GM12878 (cell line): Measurements from ENCODE around the gene HDHD2. TPM values are rescaled to one million over a fixed set of nuclear protein-coding genes. Genes with fewer than 3 reads are reported as not detected.

Source experiments
- ATAC-seq: fragments of 200-7000 bp; cut with Tn5 transposase; 3 replicates; pipeline ENCODE4 v1.9.1; 2020; ENCODE audit warnings: mild to moderate bottlenecking, moderate library complexity
- BruUV-seq: library from RNA; stranded (reverse); fragments of 400-500 nt; replicated peaks from 2 replicates; lab custom pipeline; 2021; lab: Mats Ljungman, UMichigan
- CTCF ChIA-PET: fragments of 300-600 bp; sonication (Branson Sonifier 250); formaldehyde crosslinking; extraction: SDS; loops from one replicate; lab custom pipeline; 2021; ENCODE audit warnings: inconsistent platforms; lab: Yijun Ruan, JAX
- POLR2A ChIA-PET: fragments of 350-600 bp; formaldehyde crosslinking; extraction: SDS; loops from one replicate; lab custom pipeline; 2021; ENCODE audit warnings: inconsistent platforms; lab: Charles Lee
- RAD21 ChIA-PET: fragments of 300-600 bp; sonication (Branson Sonifier 250); formaldehyde crosslinking; loops from one replicate; lab custom pipeline; 2023; ENCODE audit warnings: antibody characterized with exemption; ENCODE audit not compliant: unreplicated experiment; lab: Charles Lee
- SMC1A ChIA-PET: fragments of 300-600 bp; sonication (Branson Sonifier 250); formaldehyde crosslinking; loops from one replicate; lab custom pipeline; 2023; ENCODE audit not compliant: unreplicated experiment, uncharacterized antibody; lab: Charles Lee
- DNase-seq: peaks from one replicate; pipeline ENCODE4 v3.0.0-alpha.2; 2011; ENCODE audit warnings: low read depth, low spot score
- FAIRE-seq: peaks from 3 replicates; lab custom pipeline; 2011; peaks lifted over from hg19 to GRCh38; lab: Jason Lieb, UNC
- H2AFZ ChIP-seq: 2 replicates; pipeline ENCODE4 v1.6.0; 2011; ENCODE audit warnings: low read depth, low read length, control low read depth; ENCODE audit not compliant: control insufficient read depth
- H3K27ac ChIP-seq: 2 replicates; pipeline ENCODE4 v1.5.1; 2011; ENCODE audit warnings: control low read depth; ENCODE audit not compliant: control insufficient read depth, insufficient read depth
- H3K27me3 ChIP-seq, 2 experiments: replicated peaks in 1 of 2; 2 replicates each; pipeline versions ENCODE4 v1.6.0 to v1.6.1; 2011; ENCODE audit warnings: low read length in 1 of 2; ENCODE audit not compliant: control insufficient read depth in 2 of 2, insufficient read depth in 2 of 2
- H3K36me3 ChIP-seq, 2 experiments: 2 replicates each; pipeline ENCODE4 v1.5.1; 2011; ENCODE audit warnings: low read length in 1 of 2; ENCODE audit not compliant: control insufficient read depth in 2 of 2, insufficient read depth in 2 of 2
- H3K4me1 ChIP-seq: 2 replicates; pipeline ENCODE4 v1.6.1; 2011; ENCODE audit warnings: mild to moderate bottlenecking, low read length, moderate library complexity, mixed read lengths; ENCODE audit not compliant: control insufficient read depth, insufficient read depth
- H3K4me2 ChIP-seq: 2 replicates; pipeline ENCODE4 v1.6.0; 2011; ENCODE audit warnings: control low read depth; ENCODE audit not compliant: control insufficient read depth, insufficient read depth
- H3K4me3 ChIP-seq: fragments of 200-600 bp; sonication (generic); 2 replicates; pipeline ENCODE4 v1.5.1; 2016
- H3K79me2 ChIP-seq: 2 replicates; pipeline ENCODE4 v1.6.0; 2011; ENCODE audit warnings: low read length; ENCODE audit not compliant: control insufficient read depth, insufficient read depth
- H3K9ac ChIP-seq: 2 replicates; pipeline ENCODE4 v1.8.0; 2011; ENCODE audit warnings: low read length, control low read depth, mixed read lengths; ENCODE audit not compliant: control insufficient read depth, insufficient read depth
- H3K9me3 ChIP-seq: replicated peaks from 3 replicates; pipeline ENCODE4 v1.5.1; 2011; ENCODE audit warnings: mild to moderate bottlenecking, low read length; ENCODE audit not compliant: control insufficient read depth, insufficient read depth
- H4K20me1 ChIP-seq: 2 replicates; pipeline ENCODE4 v1.6.0; 2011; ENCODE audit not compliant: control insufficient read depth, insufficient read depth
- IKZF1 ChIP-seq: fragments of 450-650 bp; conservative IDR thresholded peaks from 2 replicates; pipeline ENCODE4 v1.6.1; 2017; ENCODE audit warnings: antibody characterized with exemption, mild to moderate bottlenecking
- MLLT1 ChIP-seq: fragments of 450-650 bp; IDR thresholded peaks from 2 replicates; pipeline ENCODE4 v1.6.1; 2016; ENCODE audit warnings: mild to moderate bottlenecking
- POU2F2 ChIP-seq: IDR thresholded peaks from 3 replicates; pipeline ENCODE4 v1.6.1; 2011; ENCODE audit warnings: low read depth, mild to moderate bottlenecking, low read length, borderline replicate concordance
- SIX5 ChIP-seq: IDR thresholded peaks from 2 replicates; pipeline ENCODE4 v1.6.1; 2011; ENCODE audit warnings: mild to moderate bottlenecking, low read depth, low read length, moderate library complexity; ENCODE audit not compliant: severe bottlenecking
- USF1 ChIP-seq: IDR thresholded peaks from 2 replicates; pipeline ENCODE4 v1.6.1; 2011; ENCODE audit warnings: borderline replicate concordance, low read depth, mild to moderate bottlenecking, moderate library complexity, mixed read lengths, low read length; ENCODE audit not compliant: insufficient read depth; ENCODE audit errors: extremely low read length
- WGBS: methylation state at CpG from one replicate; pipeline ENCODE4 v1.1.6; 2016; ENCODE audit warnings: low lambda C conversion rate; ENCODE audit not compliant: insufficient replicate concordance, insufficient coverage; ENCODE audit errors: missing lambda C conversion rate; 5-methylcytosine and 5-hydroxymethylcytosine counted together
- in situ Hi-C: fragments of 300-500 bp; cut with MboI; formaldehyde crosslinking; loops from 9 replicates; pipeline ENCODE4 v1.14.3; 2018; ENCODE audit warnings: mixed read lengths
- intact Hi-C: fragments of 100-400 bp; cut with micrococcal nuclease; formaldehyde crosslinking; loops from one replicate; pipeline ENCODE4 v1.14.2; 2022; ENCODE audit not compliant: unreplicated experiment
- polyA plus RNA-seq, 11 experiments: library from polyadenylated mRNA; depleted of rRNA in 4 of 11; unstranded in 6 of 11; stranded (reverse) in 5 of 11; fragments of >200 nt; fragmentation: Nextera tagmentation in 4 of 11; fragmentation: Illumina TruSeq in 1 of 11; extraction: Ambion mirVana in 4 of 11; extraction: Trizol in 1 of 11; gene quantifications; 1 replicate in 1 of 11; 2 replicates in 10 of 11; pipeline versions ENCODE4 v1.2.1 to v1.2.3, GENCODE V29; 2011 to 2016; ENCODE audit warnings: inconsistent platforms in 2 of 11, missing spikeins in 2 of 11, low read depth in 1 of 11
- total RNA-seq, 4 experiments: library from RNA; depleted of rRNA in 3 of 4; stranded (reverse); fragments of >200 nt in 3 of 4; fragmentation: Illumina TruSeq in 1 of 4; extraction: Trizol in 1 of 4; gene quantifications; 2 replicates each; pipeline versions ENCODE4 v1.2.1 to v1.2.3, GENCODE V29; 2013 to 2021
- TF ChIP-seq, protein P1 (sequence below): IDR thresholded peaks from 2 replicates; pipeline ENCODE4 v1.6.1; 2012; ENCODE audit warnings: low read length, inconsistent platforms
- TF ChIP-seq, protein P2 (sequence below): fragments of 450-650 bp; IDR thresholded peaks from 2 replicates; pipeline ENCODE4 v1.6.1; 2017; ENCODE audit warnings: mild to moderate bottlenecking, low read depth, inconsistent platforms; ENCODE audit not compliant: poor library complexity, severe bottlenecking

HDHD2 gene
- total and polyA plus RNA-seq, 10 of the 15 experiments (the other 5 are each of a cell fraction or from before 2014, with no cell fraction given), result 4.6 to 29.1 (median 17.7) TPM

- ChIA-PET RAD21 (interaction anchor here (0.6 kb wide), 1 partner anchor 13 kb away, joined by 3 read pairs; no protein-coding TSS in a partner anchor), SMC1A (interaction anchor here (0.7 to 1.0 kb wide), 2 partner anchors 19 to 28 kb away, joined by 3 to 5 read pairs; no protein-coding TSS in a partner anchor), CTCF (no interaction called here), POLR2A (no interaction called here)
- no peaks in the 10 kb centered on the region for H3K27me3 ChIP-seq
- WGBS, result 92% methylated on average over 2 of the region's 3 CpGs
- H3K9me3 ChIP-seq, result no peaks in the 10 kb centered on the region
- no peak overlapping the region for H3K27ac ChIP-seq
- H4K20me1 ChIP-seq, result no peaks in the 10 kb centered on the region
- TF ChIP-seq IKZF1 (no peak), SIX5 (no peak)
- TF ChIP-seq, protein P1, sequence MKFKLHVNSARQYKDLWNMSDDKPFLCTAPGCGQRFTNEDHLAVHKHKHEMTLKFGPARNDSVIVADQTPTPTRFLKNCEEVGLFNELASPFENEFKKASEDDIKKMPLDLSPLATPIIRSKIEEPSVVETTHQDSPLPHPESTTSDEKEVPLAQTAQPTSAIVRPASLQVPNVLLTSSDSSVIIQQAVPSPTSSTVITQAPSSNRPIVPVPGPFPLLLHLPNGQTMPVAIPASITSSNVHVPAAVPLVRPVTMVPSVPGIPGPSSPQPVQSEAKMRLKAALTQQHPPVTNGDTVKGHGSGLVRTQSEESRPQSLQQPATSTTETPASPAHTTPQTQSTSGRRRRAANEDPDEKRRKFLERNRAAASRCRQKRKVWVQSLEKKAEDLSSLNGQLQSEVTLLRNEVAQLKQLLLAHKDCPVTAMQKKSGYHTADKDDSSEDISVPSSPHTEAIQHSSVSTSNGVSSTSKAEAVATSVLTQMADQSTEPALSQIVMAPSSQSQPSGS, result no peak
- DNase-seq, result no peak
- no peak overlapping the region for H3K4me3 ChIP-seq
- ATAC-seq, result no peak
- peaks cover 3% of the 10 kb centered on the region; the same call in 1 of the 2 replicates for H3K4me1 ChIP-seq
- no peak for FAIRE-seq
- peaks cover 10% of the 10 kb centered on the region for H3K79me2 ChIP-seq
- intact Hi-C loops, result no loop called here
- no peak overlapping the region for H3K4me2 ChIP-seq
- H3K36me3 ChIP-seq, result no peaks in the 10 kb centered on the region
- H3K9ac ChIP-seq, result no peak overlapping the region
- BruUV-seq, result no TSS peak
- no peak overlapping the region for H2AFZ ChIP-seq
- in situ Hi-C loops, result no loop called here
Observed at GRCh38 chr18:47146206-47146605, 4.1 kb downstream of the HDHD2 start.

DNA sequence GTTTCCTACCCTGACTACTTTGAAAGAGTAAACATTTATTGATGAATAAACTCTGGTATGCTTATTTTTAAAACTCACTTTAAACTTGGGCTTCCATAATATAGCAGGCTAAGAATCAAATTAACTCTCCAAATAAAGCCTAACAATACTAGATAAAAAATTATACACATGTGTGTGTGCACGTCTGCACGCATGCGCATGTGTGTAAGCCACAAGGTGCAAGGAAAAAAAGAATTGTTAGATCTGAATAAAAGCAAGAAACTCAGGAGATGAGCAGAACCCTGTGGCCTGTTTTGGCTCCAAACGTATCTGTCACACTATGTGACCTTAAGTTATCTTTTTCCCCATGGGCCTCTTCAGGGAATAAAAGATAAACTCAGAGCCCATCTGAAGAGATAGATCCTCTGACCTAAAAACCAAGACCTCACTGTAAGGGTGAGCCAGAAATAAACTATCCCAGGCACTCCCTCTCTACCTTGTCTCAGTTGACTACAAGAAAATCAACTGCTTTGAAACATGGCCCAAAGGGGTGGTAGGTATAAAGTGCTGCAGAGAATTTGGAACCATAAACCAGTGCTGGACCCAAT, 6.3 kb downstream of the HDHD2 start:
- no TSS peak for BruUV-seq
- H3K27me3 ChIP-seq, result no peaks in the 10 kb centered on the region
- no peak overlapping the region for H3K4me3 ChIP-seq
- intact Hi-C loops, result no loop called here
- FAIRE-seq (no peak), ATAC-seq (no peak), DNase-seq (no peak)
- H3K9ac ChIP-seq, result no peak overlapping the region
- H3K79me2 ChIP-seq, result peaks cover 1% of the 10 kb centered on the region
- WGBS, result 86% methylated on average over 4 of the region's 4 CpGs
- H3K4me2 ChIP-seq, result no peak overlapping the region
- in situ Hi-C loops, result no loop called here
- no peak overlapping the region for H2AFZ ChIP-seq
- no peaks in the 10 kb centered on the region for H3K4me1 ChIP-seq
- no peaks in the 10 kb centered on the region for H3K9me3 ChIP-seq
- no peaks in the 10 kb centered on the region for H3K36me3 ChIP-seq
- H3K27ac ChIP-seq, result no peak overlapping the region
- CTCF ChIA-PET, result interaction anchor here (1.0 kb wide), 1 partner anchor 42 kb away, joined by 3 read pairs; no protein-coding TSS in a partner anchor
- POLR2A ChIA-PET, result interaction anchor here (0.6 kb wide), 1 partner anchor 12 kb away, joined by 6 read pairs; no protein-coding TSS in a partner anchor
- no peaks in the 10 kb centered on the region for H4K20me1 ChIP-seq
- RAD21 ChIA-PET, result no interaction called here
- SMC1A ChIA-PET, result no interaction called here
- TF ChIP-seq IKZF1, result no peak
- no peak for TF ChIP-seq MLLT1
- no peak for TF ChIP-seq POU2F2
- TF ChIP-seq, protein P2, sequence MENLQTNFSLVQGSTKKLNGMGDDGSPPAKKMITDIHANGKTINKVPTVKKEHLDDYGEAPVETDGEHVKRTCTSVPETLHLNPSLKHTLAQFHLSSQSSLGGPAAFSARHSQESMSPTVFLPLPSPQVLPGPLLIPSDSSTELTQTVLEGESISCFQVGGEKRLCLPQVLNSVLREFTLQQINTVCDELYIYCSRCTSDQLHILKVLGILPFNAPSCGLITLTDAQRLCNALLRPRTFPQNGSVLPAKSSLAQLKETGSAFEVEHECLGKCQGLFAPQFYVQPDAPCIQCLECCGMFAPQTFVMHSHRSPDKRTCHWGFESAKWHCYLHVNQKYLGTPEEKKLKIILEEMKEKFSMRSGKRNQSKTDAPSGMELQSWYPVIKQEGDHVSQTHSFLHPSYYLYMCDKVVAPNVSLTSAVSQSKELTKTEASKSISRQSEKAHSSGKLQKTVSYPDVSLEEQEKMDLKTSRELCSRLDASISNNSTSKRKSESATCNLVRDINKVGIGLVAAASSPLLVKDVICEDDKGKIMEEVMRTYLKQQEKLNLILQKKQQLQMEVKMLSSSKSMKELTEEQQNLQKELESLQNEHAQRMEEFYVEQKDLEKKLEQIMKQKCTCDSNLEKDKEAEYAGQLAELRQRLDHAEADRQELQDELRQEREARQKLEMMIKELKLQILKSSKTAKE, result no peak
- no peak for TF ChIP-seq USF1
